ENCODE measurements around the gene SALL2.

Gene SALL2

DNA sequence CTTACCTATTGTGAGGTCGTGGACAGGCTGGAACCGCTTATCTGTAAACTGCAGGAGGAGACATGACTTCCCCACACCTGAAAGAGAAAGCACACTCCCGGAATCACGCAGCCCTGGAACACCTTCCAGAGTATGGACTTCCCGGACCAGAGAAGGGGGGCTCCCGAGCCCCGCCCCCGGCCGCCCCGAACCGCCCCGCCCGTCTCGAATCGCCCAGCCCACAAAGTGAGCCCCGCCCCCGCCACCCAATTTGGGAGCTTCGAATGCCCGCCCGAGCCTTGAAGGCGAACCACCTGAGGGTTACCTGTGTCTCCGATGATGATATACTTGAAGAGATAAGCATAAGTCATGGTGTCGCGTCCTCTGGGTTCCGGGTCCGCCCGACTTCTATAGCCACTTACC, 49.6 kb downstream of the SALL2 start:
- DNase-seq, result peak; percentile 70 to 71

DNA sequence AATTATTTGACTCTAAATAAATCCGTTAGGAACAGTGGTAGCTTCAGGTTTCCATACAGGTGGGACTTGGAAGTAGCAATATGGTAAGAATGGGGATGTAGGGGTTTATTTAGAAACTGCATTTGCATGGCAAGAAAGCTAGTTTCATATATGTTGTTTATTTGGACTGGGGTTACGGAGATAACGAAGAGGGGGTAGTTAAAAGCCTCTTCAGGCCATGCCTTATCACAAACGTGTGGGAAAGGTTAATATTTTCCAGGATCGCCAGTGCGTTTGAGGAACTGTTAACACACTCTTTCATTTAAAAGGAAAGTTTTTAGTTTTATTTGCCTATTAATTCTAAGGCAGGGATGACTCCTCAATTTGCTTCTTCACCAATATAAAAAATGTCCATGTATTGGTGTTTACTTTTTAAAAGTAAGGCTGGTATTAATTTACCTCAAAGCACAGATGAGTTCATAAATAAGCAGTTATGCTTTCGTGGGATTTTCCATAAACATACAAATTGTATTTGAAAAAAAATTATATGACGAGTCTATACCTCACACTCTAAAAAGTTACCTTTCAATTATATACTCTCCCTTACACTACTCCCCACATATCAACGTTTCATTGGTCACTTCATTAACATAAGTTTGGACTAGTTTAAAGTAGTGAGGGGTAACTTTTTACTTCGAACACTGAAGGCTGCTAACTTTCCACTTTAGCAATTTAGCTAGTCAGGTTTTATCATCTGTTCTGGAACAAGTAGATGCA, 50.2 kb downstream of the SALL2 start:
- DNase-seq, result no peak

Measured in stimulated activated CD4-positive, alpha-beta T cell treated with anti-CD3 and anti-CD28 coated beads, Interleukin-2, amount 100 ng/mL, for 48 hours (primary cell).